Skin epidermis (tissue), 12 donors: ENCODE data around the gene UBE2O.

Experiments used
- H3K27ac ChIP-seq, 21 experiments: fragments of 200-600 bp; sonication (generic) in 11 of 21; one replicate each; pipeline ENCODE4 v1.5.0; 2020; ENCODE audit warnings: mild to moderate bottlenecking in 3 of 21, inconsistent platforms in 2 of 21, moderate library complexity in 2 of 21
- H3K4me3 ChIP-seq, 7 experiments: fragments of 200-600 bp; sonication (generic) in 2 of 7; one replicate each; pipeline ENCODE4 v1.5.0; 2020; ENCODE audit warnings: inconsistent platforms in 2 of 7, mild to moderate bottlenecking in 2 of 7, moderate library complexity in 1 of 7

UBE2O gene

GRCh38 chr17:76452660-76453430 is at the start of gene UBE2O:
Gene UBE2O (minus strand): TSS chr17:76453152. CDS start chr17:76453141, 11 bp downstream.
- Histone ChIP-seq H3K4me3 (peak within 1 kb of the TSS; percentile 77 to 99 (median 84)), H3K27ac (peak within 1 kb of the TSS; percentile 36 to 87 (median 79))

GRCh38 chr17:76501827-76502307 is 48.9 kb upstream of the UBE2O start:
- peak overlapping the region; percentile 61 to 86 (median 70) for H3K4me3 ChIP-seq
- peak overlapping the region; percentile 31 to 96 (median 90) for H3K27ac ChIP-seq

- Histone ChIP-seq H3K4me3 (peak within 1 kb of the TSS; percentile 61 to 86 (median 70)), H3K27ac (peak within 1 kb of the TSS; percentile 74 to 96 (median 90))
Observed at GRCh38 chr17:76501018-76501826, 48.3 kb upstream of the UBE2O start, which contains the start of gene RHBDF2. Gene RHBDF2 (minus strand): TSS chr17:76501423. CDS start chr17:76481524, 19,899 bp downstream.

GRCh38 chr17:76500747-76501017 is 47.7 kb upstream of the UBE2O start:
- Histone ChIP-seq H3K27ac (peak overlapping the region; percentile 74 to 96 (median 90)), H3K4me3 (peak overlapping the region; percentile 61 to 86 (median 70))

- H3K27ac ChIP-seq = peak overlapping the region; percentile 74 to 96 (median 90)
- H3K4me3 ChIP-seq = peak overlapping the region; percentile 61 to 86 (median 70)
Observed at GRCh38 chr17:76500074-76500746, 47.3 kb upstream of the UBE2O start.

GRCh38 chr17:76499267-76499667 is 46.3 kb upstream of the UBE2O start:
- H3K4me3 ChIP-seq = peak overlapping the region in 5 of 7 experiments; percentile 69 to 86 (median 75)

GRCh38 chr17:76498876-76499251 is 45.9 kb upstream of the UBE2O start:
- H3K4me3 ChIP-seq = peak overlapping the region in 3 of 7 experiments; percentile 70 to 85 (median 75)
- H3K27ac ChIP-seq = peak overlapping the region in 16 of 21 experiments; percentile 24 to 96 (median 90)

More at GRCh38 chr17:76499267-76499667, 46.3 kb upstream of the UBE2O start:
- peak overlapping the region in 20 of 21 experiments; percentile 22 to 96 (median 90) for H3K27ac ChIP-seq

- peak overlapping the region in 3 of 7 experiments; percentile 1 to 11 (median 7) for H3K4me3 ChIP-seq
- H3K27ac ChIP-seq = peak overlapping the region in 20 of 21 experiments; percentile 1 to 96 (median 90)
Observed at GRCh38 chr17:76497979-76498875, 45.3 kb upstream of the UBE2O start.

GRCh38 chr17:76497699-76497978 is 44.7 kb upstream of the UBE2O start:
- Histone ChIP-seq H3K27ac (peak overlapping the region in 18 of 21 experiments; percentile 1 to 96 (median 90)), H3K4me3 (peak overlapping the region in 3 of 7 experiments; percentile 1 to 11 (median 7))

GRCh38 chr17:76496464-76496863 is 43.5 kb upstream of the UBE2O start:
- Histone ChIP-seq H3K4me3 (no peak overlapping the region), H3K27ac (peak overlapping the region in 1 of 21 experiments; percentile 92)

- Histone ChIP-seq H3K4me3 (no peak overlapping the region), H3K27ac (peak overlapping the region in 2 of 21 experiments; percentile 16 to 31)
Observed at GRCh38 chr17:76495663-76496400, 42.9 kb upstream of the UBE2O start.

- H3K4me3 ChIP-seq = peak overlapping the region in 4 of 7 experiments; percentile 3 to 10 (median 8)
- peak overlapping the region; percentile 26 to 94 (median 83) for H3K27ac ChIP-seq
Observed at GRCh38 chr17:76493505-76494167, 40.7 kb upstream of the UBE2O start.

- peak overlapping the region; percentile 26 to 94 (median 83) for H3K27ac ChIP-seq
- peak overlapping the region in 5 of 7 experiments; percentile 4 to 10 (median 8) for H3K4me3 ChIP-seq
Observed at GRCh38 chr17:76492989-76493501, 40.1 kb upstream of the UBE2O start.

- peak overlapping the region; percentile 10 to 94 (median 83) for H3K27ac ChIP-seq
- peak overlapping the region in 5 of 7 experiments; percentile 4 to 10 (median 8) for H3K4me3 ChIP-seq
Observed at GRCh38 chr17:76492123-76492988, 39.4 kb upstream of the UBE2O start.

GRCh38 chr17:76491271-76492122 is 38.5 kb upstream of the UBE2O start:
- Histone ChIP-seq H3K27ac (peak overlapping the region in 20 of 21 experiments; percentile 53 to 94 (median 83)), H3K4me3 (no peak overlapping the region)
